H1 (cell line): ENCODE measurements around the gene RUFY2. TPM values are rescaled to one million over a fixed set of nuclear protein-coding genes. Genes with fewer than 3 reads are reported as not detected.

Experiments
- ATF2 ChIP-seq: IDR thresholded peaks from 2 replicates; pipeline ENCODE4 v1.6.1; 2012; ENCODE audit warnings: low read length, inconsistent platforms
- CTBP2 ChIP-seq: IDR thresholded peaks from 2 replicates; pipeline ENCODE4 v1.7.0; 2011; ENCODE audit warnings: borderline replicate concordance, mild to moderate bottlenecking, moderate library complexity, mixed read lengths, low read length; ENCODE audit not compliant: insufficient read depth, insufficient read length
- EZH2 ChIP-seq: fragments of 200-600 bp; sonication (generic); IDR thresholded peaks from 2 replicates; pipeline ENCODE4 v1.7.1; 2012; ENCODE audit warnings: low read depth, mild to moderate bottlenecking, moderate library complexity, low read length, inconsistent platforms; ENCODE audit not compliant: severe bottlenecking
- SAP30 ChIP-seq: fragments of 300-600 bp; sonication (generic); IDR thresholded peaks from 2 replicates; pipeline ENCODE4 v1.7.1; 2012; ENCODE audit warnings: low read length, moderate library complexity, mild to moderate bottlenecking, inconsistent platforms; ENCODE audit not compliant: insufficient read depth, insufficient replicate concordance
- polyA plus RNA-seq, 7 experiments: library from polyadenylated mRNA; depleted of rRNA in 3 of 7; stranded (reverse) in 5 of 7; unstranded in 2 of 7; fragments of >200 nt in 5 of 7; fragments of 200-250 nt in 2 of 7; gene quantifications; 1 replicate in 5 of 7; 2 replicates in 1 of 7; 4 replicates in 1 of 7; pipeline versions ENCODE4 v1.2.1 to v1.2.3, GENCODE V29; 2011 to 2013; ENCODE audit warnings: missing spikeins in 2 of 7, mixed read lengths in 2 of 7
- total RNA-seq: library from RNA; stranded (reverse); fragmentation: NEBNext Ultra II Directional; extraction: Animal tissue kit (Norgen Biotek cat#: 25700); gene quantifications from 2 replicates; pipeline ENCODE4 v1.2.1, GENCODE V29; 2021

RUFY2 gene
- total and polyA plus RNA-seq, 2 of the 8 experiments (the other 6 are each of a cell fraction or from before 2014, with no cell fraction given): 3.4 to 12.0 TPM

GRCh38 chr10:68331455-68332258 lies 75.4 kb downstream of the RUFY2 start, which contains the start of gene HNRNPH3 (continued):
- TF ChIP-seq ATF2 (no peak; the same call in none of the 2 replicates), EZH2 (no peak), CTBP2 (no peak), SAP30 (no peak)
